HFFc6 (cell line): Measurements from ENCODE around the gene CDK5. TPM values are rescaled to one million over a fixed set of nuclear protein-coding genes. Genes with fewer than 3 reads are reported as not detected.

Experiments used
- DNase-seq: peaks from one replicate; pipeline ENCODE4 v3.0.0-alpha.2; 2018
- H3K27ac Mint-ChIP-seq: 2 replicates; pipeline ENCODE4 v1.8.0; 2020; ENCODE audit warnings: mild to moderate bottlenecking, mixed read lengths
- H3K27me3 Mint-ChIP-seq: 2 replicates; pipeline ENCODE4 v1.8.0; 2021; ENCODE audit warnings: mild to moderate bottlenecking, moderate library complexity, mixed read lengths; ENCODE audit not compliant: insufficient read depth
- H3K36me3 Mint-ChIP-seq: 2 replicates; pipeline ENCODE4 v1.8.0; 2021; ENCODE audit warnings: low read depth, mixed read lengths
- H3K4me1 Mint-ChIP-seq: 2 replicates; pipeline ENCODE4 v1.8.0; 2020; ENCODE audit warnings: low read depth, mixed read lengths
- H3K4me3 Mint-ChIP-seq: 2 replicates; pipeline ENCODE4 v1.8.0; 2020; ENCODE audit warnings: mild to moderate bottlenecking, moderate library complexity, mixed read lengths
- H3K9me3 Mint-ChIP-seq: 2 replicates; pipeline ENCODE4 v1.8.0; 2020; ENCODE audit warnings: mild to moderate bottlenecking, mixed read lengths
- total RNA-seq, 6 experiments: library from RNA; stranded (reverse); fragmentation: NEBNext Ultra II Directional; extraction: Animal tissue kit (Norgen Biotek cat#: 25700); gene quantifications; 2 replicates in 1 of 6; 3 replicates in 5 of 6; pipeline ENCODE4 v1.2.3, GENCODE V29; 2021
- TF ChIP-seq, protein P1 (sequence below): fragments of 200-600 bp; sonication (generic); IDR thresholded peaks from 2 replicates; pipeline ENCODE4 v1.5.0; 2021; ENCODE audit warnings: antibody characterized with exemption, mild to moderate bottlenecking

The CDK5 gene
- total RNA-seq, 6 experiments from 2014 or later: 31.3 to 37.3 (median 33.4) TPM

DNA sequence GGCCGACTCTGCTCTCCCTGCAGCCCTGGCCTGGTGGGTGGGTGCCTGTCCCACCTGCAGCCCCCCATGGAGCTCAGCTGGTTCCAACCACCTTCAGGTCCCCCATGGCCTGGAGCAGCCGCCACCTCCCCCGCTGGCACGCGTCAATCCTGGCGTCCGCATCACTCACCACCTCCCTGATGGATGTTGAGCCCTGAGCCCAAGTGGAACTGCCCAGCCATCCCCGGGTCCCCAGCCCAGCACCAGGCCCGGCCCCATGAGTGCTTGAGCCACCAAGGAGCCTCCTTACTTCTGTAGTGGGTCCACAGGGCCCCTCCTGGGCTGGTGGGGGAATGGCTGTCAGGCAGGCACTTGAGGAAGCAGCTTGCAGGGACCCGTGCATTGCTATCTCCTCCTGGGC is 43.2 kb upstream of the CDK5 start:
- Mint-ChIP-seq H3K27ac (no peak overlapping the region), H3K4me1 (peaks cover 21% of the 10 kb centered on the region), H3K36me3 (no peaks in the 10 kb centered on the region), H3K4me3 (no peak overlapping the region), H3K9me3 (no peaks in the 10 kb centered on the region), H3K27me3 (no peaks in the 10 kb centered on the region)
- TF ChIP-seq, protein P1, sequence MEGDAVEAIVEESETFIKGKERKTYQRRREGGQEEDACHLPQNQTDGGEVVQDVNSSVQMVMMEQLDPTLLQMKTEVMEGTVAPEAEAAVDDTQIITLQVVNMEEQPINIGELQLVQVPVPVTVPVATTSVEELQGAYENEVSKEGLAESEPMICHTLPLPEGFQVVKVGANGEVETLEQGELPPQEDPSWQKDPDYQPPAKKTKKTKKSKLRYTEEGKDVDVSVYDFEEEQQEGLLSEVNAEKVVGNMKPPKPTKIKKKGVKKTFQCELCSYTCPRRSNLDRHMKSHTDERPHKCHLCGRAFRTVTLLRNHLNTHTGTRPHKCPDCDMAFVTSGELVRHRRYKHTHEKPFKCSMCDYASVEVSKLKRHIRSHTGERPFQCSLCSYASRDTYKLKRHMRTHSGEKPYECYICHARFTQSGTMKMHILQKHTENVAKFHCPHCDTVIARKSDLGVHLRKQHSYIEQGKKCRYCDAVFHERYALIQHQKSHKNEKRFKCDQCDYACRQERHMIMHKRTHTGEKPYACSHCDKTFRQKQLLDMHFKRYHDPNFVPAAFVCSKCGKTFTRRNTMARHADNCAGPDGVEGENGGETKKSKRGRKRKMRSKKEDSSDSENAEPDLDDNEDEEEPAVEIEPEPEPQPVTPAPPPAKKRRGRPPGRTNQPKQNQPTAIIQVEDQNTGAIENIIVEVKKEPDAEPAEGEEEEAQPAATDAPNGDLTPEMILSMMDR: no peak
- DNase-seq: no peak

DNA sequence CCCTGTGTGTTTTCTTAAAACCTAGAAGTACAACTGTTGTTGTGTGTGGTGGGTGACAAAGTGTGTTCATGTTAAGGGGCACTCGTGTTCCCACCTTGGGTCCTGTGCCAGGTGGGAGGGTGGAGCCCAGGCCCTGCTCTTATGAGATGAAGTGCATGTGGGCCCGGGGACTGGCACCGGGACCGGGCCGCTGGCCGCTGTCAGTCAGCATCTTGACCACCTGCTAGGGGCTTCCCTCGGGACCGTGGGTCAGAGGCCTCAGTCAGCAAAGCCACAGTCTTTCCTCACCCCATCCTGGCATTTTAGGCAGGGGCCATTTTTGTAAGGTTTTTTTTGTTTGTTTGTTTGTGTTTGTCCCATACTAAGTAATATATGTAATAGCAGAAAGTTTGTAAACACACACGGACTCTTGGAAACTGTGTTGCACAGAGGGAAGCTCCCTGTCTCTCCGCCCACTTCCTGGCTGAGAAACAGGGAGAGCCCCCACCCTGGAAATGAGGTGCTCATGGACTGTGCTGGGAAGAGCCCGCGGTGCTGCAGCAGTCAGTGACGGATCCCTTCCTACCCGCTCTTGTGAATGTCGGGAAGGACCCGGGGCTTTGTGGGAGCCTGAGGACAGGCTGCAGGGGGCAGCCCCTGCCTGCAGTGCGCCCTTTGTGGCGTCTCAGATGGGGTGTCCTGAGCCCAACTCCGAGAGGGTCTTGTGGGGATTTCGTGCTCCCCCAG is 42.0 kb upstream of the CDK5 start:
- H3K36me3 Mint-ChIP-seq: no peaks in the 10 kb centered on the region
- peaks cover 1% of the 10 kb centered on the region; the same call in 1 of the 2 replicates for H3K27me3 Mint-ChIP-seq
- TF ChIP-seq, protein P1: no peak
- H3K9me3 Mint-ChIP-seq: no peaks in the 10 kb centered on the region
- no peak overlapping the region for H3K4me3 Mint-ChIP-seq
- DNase-seq: no peak
- H3K4me1 Mint-ChIP-seq: peaks cover 27% of the 10 kb centered on the region
- no peak overlapping the region for H3K27ac Mint-ChIP-seq

DNA sequence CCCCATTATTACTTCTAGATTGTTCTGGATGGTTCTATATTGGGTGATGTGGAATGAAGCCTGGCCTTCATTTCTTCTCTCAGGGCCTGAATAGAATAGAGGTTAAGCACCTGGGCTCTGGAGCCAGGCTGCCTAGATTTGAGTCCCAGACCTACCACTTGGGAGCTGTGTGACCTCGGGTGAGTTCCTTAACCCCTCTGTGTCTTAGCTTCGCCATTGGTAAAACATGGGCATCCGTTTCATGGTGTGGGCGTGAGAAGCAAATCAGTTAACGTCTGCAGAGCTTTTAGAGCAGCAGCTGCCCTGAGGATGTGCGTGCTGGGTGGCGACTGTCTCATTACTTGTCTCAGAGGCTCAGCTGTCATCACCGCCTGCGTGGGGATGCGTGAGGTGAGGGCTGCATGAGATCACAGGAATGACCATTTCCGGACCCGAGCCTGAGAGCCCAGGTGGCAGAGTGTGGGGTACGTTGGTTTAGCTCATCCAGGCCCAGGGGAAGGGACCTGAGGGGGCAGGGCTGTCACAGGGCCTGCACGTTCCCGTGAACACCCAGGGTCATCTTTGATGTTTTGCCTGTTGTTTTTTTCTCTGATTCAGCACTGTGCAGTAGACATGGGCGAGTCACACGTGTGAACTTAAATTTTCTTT is 38.3 kb upstream of the CDK5 start:
- Mint-ChIP-seq H3K4me3 (no peak overlapping the region), H3K27ac (peak overlapping the region; percentile 40), H3K36me3 (no peaks in the 10 kb centered on the region), H3K27me3 (peaks cover 1% of the 10 kb centered on the region; the same call in 1 of the 2 replicates), H3K4me1 (peaks cover 48% of the 10 kb centered on the region), H3K9me3 (no peaks in the 10 kb centered on the region)
- no peak for DNase-seq
- TF ChIP-seq, protein P1: no peak

DNA sequence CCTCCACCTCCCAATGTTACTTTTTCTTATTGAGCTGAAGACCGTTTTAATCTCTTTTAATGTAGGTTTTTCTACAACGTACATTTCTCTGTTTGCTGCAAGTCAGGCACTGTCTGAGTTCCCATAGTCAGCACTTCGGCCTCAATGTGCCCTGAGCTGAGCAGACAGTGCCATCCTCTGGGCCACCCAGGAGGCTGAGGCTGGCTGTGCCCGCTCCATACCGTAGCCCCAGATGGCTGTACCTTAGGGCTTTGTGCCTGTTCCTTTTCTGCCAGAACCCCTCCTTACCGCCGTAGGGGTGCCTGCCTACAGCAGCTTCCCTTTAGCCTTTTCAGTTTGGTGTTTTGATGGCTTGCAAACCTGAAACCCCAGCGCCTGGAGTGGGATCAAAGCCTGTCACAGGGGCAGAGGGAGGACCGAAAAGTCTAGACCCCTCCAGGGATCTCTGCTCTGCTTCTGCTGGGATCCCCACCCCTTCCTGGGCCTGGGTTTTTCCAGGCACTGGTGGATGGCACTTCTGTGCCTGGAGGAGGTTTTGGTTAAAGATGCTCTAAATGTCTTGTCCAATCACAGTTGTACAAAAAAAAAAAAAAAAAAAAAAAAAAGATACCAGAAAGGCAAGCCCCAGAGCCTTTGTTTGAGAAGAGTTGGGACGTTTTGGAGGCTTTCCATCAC is 37.6 kb upstream of the CDK5 start:
- TF ChIP-seq, protein P1: no peak
- Mint-ChIP-seq H3K27ac (peak overlapping the region; percentile 81), H3K36me3 (no peaks in the 10 kb centered on the region), H3K4me1 (peaks cover 52% of the 10 kb centered on the region), H3K9me3 (no peaks in the 10 kb centered on the region), H3K27me3 (peaks cover 1% of the 10 kb centered on the region; the same call in 1 of the 2 replicates), H3K4me3 (no peak overlapping the region)
- no peak for DNase-seq

DNA sequence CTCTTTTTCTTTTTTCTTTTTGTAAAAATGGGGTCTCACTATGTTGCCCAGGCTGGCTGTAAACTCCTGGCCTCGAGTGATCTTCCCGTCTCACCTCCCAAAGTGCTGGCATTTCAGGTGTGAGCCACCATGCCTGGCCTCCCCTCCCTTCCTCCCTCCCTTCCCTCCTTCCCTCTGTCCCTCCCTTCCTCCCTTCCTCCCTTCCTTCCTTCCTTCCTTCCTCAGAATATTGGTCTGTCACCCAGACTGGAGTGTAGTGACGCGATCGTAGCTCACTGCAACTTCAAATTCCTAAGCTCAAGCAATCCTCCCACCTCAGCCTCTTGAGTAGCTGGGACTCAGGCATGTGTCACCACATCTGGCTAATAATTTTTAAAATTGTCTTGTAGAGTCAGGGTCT is 37.0 kb upstream of the CDK5 start:
- peak; percentile 45 for DNase-seq
- TF ChIP-seq, protein P1: no peak
- Mint-ChIP-seq H3K36me3 (no peaks in the 10 kb centered on the region; the same call in 1 of the 2 replicates), H3K4me3 (no peak overlapping the region), H3K27me3 (peaks cover 1% of the 10 kb centered on the region; the same call in 1 of the 2 replicates), H3K4me1 (peaks cover 57% of the 10 kb centered on the region), H3K9me3 (no peaks in the 10 kb centered on the region), H3K27ac (peak overlapping the region; percentile 81)
